ENCODE data around the gene PSMF1. TPM values are rescaled to one million over a fixed set of nuclear protein-coding genes. Genes with fewer than 3 reads are reported as not detected.

The PSMF1 gene, protein sequence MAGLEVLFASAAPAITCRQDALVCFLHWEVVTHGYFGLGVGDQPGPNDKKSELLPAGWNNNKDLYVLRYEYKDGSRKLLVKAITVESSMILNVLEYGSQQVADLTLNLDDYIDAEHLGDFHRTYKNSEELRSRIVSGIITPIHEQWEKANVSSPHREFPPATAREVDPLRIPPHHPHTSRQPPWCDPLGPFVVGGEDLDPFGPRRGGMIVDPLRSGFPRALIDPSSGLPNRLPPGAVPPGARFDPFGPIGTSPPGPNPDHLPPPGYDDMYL
- 100 to 1,000 TPM; 115 to 147 (median 130) TPM for polyA plus RNA-seq (ENCODE audit: insufficient read length in 4 of 4)

DNA sequence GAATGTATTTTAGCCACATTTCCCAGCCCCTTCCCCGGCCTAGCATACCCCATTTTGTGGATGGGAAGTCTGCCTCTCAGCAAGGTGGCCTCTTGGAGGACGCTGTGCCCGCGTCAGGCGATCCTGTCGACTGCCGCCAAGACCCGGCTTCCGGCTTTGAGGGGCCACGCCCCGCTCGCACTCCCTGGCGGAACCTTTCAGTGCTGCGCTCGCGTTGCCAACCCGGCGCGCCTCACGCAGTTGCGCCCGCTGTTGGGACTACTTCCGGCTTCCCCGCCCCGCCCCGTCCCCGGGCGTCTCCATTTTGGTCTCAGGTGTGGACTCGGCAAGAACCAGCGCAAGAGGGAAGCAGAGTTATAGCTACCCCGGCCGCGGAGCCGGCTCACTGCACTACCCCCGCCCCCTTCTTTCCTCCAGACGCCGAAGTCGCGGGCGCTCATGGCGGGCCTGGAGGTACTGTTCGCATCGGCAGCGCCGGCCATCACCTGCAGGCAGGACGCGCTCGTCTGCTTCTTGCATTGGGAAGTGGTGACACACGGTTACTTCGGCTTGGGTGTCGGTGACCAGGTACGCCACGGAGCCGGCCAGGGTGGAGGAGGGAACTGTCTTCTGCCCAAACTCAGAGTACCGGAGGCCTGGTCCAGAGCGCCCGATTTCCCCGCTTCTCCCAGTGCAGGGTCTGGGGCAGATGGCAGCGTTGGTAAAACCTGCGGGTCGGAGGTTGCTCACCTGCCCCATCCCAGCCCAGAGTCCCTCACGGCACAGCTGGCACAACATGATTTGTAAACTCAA is at the start of gene PSMF1:
PSMF1 (plus strand) TSS at position 267 of the 792 bp plus-strand sequence; CDS start at position 439, 172 bp downstream.
- peak; percentile 58 to 84 (median 80) for DNase-seq (ENCODE audit: low read depth in 4 of 4, low spot score in 2 of 4)

DNA sequence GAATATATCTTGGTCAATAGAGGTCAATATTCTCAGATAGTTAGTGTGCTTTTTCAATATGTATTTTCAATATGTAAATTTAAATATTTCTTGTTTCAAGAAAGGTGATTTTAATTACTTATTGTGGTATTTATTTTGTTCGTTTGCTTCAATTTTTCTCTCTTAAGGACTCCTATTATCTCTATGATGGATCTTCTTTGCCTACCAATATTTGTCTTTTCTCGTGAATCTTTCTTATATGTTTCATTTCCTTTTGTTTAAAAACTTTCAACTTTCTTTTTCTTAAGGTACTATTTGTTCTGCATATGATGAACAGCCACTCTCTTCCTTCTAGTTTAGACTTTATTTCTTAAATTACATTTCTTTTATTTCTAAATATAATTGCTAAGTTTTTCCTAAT is 46.1 kb upstream of the PSMF1 start:
- no peak for DNase-seq (ENCODE audit: low read depth in 4 of 4, low spot score in 2 of 4)

- DNase-seq (ENCODE audit: low read depth in 4 of 4, low spot score in 2 of 4): no peak
Measured at GRCh38 chr20:1075616-1076015, 42.8 kb upstream of the PSMF1 start.

DNA sequence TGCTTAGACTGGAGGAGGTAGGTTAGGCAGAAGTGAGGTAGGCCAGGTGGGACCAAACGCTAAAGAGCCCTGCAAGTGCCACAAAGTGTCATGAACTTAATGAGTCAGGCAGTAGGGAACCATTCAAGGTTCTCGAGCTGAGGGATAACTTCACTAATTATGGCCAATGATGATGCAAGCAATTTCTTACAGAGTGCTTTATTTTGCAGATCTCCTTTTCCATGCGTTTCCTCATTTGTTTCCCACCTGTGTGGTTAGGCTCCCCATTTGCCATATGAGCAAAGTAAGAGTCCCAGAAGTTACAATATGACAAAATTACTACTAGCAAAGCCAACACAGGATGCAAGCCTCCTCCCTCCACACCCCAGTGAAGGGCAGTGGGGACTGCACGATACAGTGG is 36.5 kb upstream of the PSMF1 start:
- DNase-seq (ENCODE audit: low read depth in 4 of 4, low spot score in 2 of 4): no peak

DNA sequence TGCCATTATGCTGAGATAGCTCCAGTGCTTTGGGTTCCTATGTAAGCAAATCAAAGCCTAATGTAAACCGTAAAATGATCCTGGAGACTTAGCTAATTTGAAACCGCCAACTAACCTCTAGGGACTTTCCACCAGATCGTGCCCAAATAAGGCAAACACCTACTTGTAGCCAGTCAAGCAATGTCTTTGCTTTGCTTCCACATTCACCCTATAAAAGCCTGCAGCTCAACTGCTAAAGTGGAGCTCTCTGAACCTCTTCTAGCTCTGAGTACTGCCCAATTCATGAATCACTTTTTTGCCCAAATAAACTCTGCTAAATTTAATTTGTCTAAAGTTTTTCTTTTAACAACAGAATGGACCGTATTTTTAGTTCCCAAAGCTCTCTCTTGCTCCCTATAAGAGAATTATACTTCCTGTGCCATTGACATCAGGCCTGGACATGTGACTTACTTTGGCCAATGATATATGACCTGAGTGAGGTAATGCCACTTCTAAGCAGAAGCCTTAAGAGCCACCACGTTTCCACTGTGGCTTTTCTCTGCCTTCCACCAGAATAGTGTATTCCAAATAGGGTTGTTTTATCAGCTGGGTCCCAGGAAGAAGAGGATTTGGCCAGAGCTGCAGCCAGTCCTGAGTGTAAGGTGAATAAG is 34.8 kb upstream of the PSMF1 start:
- no peak for DNase-seq (ENCODE audit: low read depth in 4 of 4, low spot score in 2 of 4)

DNA sequence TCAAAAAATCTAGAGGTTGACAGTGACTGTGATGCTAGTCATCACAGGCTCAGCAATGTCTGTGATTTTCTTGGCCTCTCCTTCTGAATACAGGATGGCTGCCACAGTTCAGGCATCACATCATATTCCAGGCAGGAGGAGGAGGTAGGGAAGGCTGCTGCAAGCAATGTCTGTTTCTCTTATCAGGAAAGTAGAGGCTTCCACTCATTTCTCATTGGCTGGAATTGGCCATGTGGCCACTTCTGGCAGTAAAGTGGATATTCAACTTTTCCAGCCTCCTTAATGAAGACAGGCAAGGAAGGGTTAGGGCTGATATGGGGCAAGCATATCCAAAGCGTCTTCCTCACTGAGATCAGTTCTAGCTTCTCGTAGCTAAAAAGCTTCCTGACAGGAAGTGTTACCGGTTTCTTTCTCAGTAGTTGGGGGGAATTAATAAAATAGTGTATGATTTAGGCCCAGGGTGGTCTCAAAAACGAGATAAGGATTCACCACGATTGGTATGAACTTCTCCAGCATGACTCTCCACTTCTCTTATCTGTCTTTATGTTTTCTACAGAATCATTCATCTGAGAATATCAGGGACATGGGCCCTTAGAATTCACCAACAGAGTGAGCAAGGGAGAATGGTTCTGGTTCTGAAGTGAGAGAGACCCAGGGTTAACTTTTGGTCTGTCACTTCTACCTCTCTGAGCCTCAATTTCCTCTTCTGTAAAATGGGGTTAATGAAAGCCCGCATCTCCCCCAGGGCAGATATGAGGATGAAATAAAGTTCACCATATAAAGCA is 32.7 kb upstream of the PSMF1 start:
- no peak for DNase-seq (ENCODE audit: low read depth in 4 of 4, low spot score in 2 of 4)

- DNase-seq (ENCODE audit: low read depth in 4 of 4, low spot score in 2 of 4): peak in 1 of 4 donors; percentile 29
Measured at GRCh38 chr20:1086277-1087213, 31.9 kb upstream of the PSMF1 start.

- no peak for DNase-seq (ENCODE audit: low read depth in 4 of 4, low spot score in 2 of 4)
Measured at GRCh38 chr20:1087311-1087905, 31.0 kb upstream of the PSMF1 start.

DNA sequence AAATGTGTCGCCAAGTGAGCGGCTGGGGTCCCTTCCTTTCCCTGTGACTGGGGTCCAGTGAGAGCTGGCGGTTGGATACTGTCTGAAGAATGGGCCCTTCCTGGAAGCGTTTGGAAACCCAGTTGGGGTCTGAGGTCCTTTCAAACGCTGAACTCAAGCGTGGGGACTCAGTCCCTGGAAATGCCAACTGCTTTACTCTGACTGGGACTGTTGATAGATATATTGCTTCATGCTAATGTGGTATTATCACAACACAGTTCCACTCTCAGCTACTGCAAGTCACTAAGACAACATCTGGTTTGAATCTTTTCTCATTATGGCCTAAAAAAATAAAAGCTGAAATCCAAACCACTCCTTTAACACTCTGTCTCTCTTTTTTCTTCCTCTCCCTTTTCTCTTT is 23.7 kb upstream of the PSMF1 start:
- peak in 1 of 4 donors; percentile 23 for DNase-seq (ENCODE audit: low read depth in 4 of 4, low spot score in 2 of 4)

DNA sequence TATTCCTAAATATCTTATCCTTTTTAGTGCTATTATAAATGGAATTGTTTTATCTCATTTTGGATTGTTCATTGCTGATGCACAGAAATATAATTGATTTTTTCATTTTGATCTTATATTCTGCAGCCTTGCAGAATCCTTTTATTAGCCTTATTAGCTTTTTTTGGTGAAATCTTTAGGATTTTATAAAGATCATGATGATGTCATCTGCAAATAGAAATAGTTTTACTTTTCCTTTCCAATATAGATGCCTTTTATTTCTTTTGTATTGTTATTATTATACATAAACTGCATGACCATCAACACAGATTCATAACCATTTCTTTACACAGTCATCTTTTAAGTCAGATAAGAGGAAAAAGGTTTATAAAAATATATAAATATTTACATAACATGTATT is 16.9 kb upstream of the PSMF1 start:
- DNase-seq (ENCODE audit: low read depth in 4 of 4, low spot score in 2 of 4): no peak

DNA sequence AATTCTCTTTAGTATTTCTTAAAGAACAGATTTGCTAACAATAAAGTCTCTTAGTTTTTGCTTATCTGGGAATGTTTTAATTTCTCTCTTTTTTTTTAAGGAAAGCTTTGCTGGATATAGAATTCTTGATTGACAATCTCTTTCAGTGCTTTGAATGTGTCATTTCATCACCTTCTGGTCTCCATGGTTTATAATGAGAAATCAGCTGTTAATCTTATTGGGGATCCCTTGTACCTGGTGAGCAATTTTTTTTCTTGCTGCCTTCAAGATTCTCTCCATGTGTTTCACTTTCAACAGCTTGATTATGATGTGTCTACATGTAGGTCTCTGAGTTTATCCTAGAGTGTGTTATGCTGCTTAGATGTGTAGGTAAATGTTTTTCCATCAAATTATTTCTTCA is 16.4 kb upstream of the PSMF1 start:
- no peak for DNase-seq (ENCODE audit: low read depth in 4 of 4, low spot score in 2 of 4)

- DNase-seq (ENCODE audit: low read depth in 4 of 4, low spot score in 2 of 4): no peak
Measured at GRCh38 chr20:1103751-1104150, 14.7 kb upstream of the PSMF1 start.

DNA sequence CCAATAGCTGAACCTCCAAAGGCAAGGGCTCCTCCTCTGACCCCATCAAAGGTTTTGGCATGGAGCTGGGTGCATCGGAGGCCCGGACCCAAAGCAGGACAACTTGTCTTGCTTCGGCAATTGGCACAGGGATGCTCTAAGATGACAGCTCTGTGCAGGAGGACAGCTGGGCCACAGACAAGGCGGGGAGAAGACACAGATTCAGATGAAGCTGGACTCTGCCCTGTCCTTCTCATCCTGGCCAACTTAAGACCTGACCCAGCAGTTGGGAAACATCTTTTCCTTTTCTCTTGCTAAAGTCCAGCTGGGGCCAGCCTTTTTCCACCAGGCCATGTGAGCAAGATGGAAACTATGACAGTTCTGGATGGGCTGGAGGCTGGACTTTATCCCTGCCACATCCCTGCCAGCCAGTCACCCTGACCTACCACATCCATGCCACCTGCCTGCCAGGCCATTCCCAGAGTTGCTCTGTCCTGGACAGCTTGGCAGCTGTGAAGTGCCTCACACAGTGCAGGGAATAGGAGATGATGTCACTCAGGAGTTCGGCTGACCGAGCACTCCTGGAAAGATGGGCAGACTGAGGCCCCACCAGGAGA is 12.7 kb upstream of the PSMF1 start:
- no peak for DNase-seq (ENCODE audit: low read depth in 4 of 4, low spot score in 2 of 4)

DNA sequence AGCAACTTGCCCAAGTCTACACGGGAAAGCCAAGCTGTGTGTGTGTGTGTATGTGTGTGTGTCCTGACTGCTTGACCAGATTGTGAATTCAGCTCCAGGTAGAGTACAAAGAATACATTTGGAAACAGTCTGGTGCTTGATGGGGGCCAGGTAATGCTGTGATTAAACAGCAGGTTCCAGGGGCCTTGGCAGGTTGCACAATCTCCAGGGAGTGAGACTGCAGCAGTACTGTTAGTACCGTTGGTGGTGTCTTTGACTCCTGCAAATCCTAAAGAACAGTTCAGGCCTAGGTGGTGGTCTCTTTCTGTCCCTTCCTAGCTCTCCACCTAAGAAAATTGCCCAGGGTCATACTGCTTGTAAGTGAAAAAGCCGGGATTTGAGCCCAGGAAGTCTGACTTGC is 11.2 kb upstream of the PSMF1 start:
- DNase-seq (ENCODE audit: low read depth in 4 of 4, low spot score in 2 of 4): no peak

GRCh38 chr20:1108437-1108920 is 9.9 kb upstream of the PSMF1 start:
- no peak for DNase-seq (ENCODE audit: low read depth in 4 of 4, low spot score in 2 of 4)

DNA sequence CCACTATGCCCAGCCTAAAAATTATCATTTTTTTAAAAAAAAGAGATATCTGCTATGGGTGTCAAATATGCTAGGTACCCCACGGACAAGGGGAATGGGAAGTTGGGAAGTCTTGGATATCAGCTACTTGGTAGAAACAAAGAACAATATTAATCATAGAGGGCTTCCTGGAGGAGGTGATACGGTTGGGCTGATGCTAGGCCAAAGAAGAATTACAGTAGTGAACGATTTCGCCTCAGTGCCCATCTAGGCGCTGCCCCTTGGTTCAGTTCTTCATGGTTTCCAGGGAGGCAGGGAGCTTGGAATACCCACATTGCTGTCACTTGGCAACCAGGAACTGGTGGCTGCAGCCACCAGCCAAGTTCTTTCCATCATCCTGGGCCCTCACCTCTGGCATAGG is 5.5 kb upstream of the PSMF1 start:
- no peak for DNase-seq (ENCODE audit: low read depth in 4 of 4, low spot score in 2 of 4)

- no peak for DNase-seq (ENCODE audit: low read depth in 4 of 4, low spot score in 2 of 4)
Measured at GRCh38 chr20:1118004-1118335, 432 bp upstream of the PSMF1 start.

DNA sequence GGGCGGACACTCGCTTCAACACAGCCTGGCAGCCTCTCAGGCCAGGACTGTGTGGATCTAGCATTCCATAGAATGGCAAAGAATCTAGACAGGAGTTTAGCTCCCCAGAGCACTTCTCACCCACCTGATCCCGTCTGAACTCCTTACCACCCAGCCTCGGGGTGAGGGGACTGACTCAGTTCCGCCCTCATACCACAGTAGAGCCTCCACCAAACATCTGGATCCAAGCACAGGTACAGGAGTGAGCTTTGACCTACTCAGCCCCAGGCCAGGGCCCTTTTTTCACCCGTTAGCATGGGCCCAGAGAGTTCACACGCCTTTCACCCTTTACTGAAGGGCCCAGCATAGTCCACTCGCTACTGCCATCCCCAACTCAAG is 715 bp downstream of the PSMF1 start:
- DNase-seq (ENCODE audit: low read depth in 4 of 4, low spot score in 2 of 4): no peak

DNA sequence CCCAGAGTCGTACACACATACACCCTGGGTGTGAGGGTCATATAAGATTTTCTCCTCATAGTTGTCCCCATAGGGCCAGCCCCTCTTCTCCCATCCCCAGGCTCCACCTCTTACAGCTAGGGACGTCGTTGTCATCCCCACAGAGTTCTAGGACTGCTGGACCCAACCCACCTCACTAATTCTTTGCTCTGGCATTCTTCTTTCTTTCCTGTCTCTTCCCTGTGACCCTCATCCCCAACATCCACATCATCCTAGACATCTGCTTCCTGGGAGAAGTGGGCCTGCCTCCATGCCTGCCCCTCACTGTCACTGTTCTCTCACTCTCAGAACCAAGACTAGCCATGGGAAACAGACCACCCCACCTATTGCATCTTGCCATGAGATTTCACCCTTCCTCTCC is 1.1 kb downstream of the PSMF1 start:
- DNase-seq (ENCODE audit: low read depth in 4 of 4, low spot score in 2 of 4): no peak
